Measurements from ENCODE around the gene HMG20B.

HMG20B gene

DNA sequence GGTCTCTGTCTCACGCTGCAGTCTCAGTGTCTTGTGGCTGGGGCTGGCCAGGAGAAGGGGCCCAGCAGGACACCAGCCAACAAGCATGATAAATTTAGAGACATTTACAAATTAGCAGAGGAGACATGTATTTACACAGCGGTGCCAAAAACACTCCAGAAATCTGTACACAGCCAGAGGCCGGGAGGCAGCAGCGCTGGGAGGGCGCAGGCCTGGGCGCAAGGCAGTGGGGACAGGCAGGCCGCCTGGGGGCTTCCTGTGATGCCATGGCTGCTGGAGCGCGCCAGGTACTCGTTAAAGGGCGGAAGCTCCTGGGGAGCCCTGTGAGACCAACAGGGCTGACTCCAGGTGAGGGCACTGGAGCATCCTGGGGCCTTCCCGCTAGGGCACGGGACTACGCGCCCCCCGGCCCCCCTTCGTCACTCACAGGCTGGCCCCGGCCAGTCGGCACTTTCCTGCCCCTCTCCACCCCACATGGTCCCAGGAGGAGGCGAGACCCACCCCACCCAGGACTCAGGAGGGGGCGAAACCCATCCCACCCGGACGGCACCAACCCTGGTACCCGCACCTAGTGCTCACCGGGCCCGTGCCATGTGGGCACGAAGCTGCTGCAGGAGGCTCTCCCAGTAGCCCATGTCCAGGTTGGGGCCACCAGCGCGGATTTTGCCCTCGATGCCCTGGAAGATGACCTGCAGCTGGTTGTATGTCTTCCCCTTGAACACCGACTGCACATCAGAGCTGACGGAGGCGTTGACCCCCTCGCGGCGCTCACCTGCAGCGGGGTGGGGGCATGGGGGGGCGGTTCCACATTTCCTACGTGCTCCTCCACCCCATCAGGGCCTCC is 41.3 kb downstream of the HMG20B start:
- Histone ChIP-seq H3K36me3 (replicated peaks) (peaks cover 23% of the 10 kb centered on the region), H3K4me3 (ENCODE audit: low read depth, low read length) (no peak overlapping the region), H3K27ac (no peak overlapping the region), H3K27me3 (replicated peaks) (no peaks in the 10 kb centered on the region)
- DNase-seq = no peak
- TF ChIP-seq, protein P1, sequence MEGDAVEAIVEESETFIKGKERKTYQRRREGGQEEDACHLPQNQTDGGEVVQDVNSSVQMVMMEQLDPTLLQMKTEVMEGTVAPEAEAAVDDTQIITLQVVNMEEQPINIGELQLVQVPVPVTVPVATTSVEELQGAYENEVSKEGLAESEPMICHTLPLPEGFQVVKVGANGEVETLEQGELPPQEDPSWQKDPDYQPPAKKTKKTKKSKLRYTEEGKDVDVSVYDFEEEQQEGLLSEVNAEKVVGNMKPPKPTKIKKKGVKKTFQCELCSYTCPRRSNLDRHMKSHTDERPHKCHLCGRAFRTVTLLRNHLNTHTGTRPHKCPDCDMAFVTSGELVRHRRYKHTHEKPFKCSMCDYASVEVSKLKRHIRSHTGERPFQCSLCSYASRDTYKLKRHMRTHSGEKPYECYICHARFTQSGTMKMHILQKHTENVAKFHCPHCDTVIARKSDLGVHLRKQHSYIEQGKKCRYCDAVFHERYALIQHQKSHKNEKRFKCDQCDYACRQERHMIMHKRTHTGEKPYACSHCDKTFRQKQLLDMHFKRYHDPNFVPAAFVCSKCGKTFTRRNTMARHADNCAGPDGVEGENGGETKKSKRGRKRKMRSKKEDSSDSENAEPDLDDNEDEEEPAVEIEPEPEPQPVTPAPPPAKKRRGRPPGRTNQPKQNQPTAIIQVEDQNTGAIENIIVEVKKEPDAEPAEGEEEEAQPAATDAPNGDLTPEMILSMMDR (IDR thresholded peaks at IDR 0.05; ENCODE audit: low read depth, low read length, missing control alignments) = no peak
- in situ Hi-C loops (cut with HindIII; ENCODE audit: low pct_ligation_motif_present, low sequenced_read_pairs) = no loop called here

DNA sequence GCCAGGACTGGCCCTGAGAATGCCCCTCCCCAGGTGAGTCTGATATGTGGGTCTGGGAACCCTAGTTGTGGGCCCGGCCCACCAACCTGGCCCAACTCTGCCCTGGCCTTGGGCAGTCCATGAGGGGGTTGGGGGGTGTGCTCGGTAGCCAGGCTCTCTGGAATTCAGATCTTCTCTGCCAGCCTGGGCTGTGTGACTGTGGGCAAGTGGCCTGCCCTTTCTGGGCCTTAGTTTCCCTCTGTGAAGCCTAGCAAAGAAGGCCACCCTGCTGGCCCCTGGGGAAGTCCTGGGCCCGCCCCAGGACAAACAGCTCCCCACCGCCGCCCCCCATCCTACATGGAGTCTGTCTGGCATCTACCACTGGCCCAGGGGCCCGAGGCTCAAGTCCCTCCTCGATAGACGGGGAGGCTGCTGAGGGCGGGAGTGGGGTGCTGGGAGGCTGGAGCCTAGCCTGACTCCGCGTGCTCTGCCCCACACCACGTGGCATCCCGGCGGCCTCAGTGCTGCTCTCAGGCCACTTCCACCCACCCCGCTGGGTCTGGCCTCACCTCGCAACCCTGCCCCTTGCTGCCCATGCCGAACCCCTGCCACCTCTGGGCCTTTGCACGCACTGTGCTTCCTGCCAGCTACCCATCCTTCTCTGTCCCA is 42.2 kb downstream of the HMG20B start:
- Histone ChIP-seq H3K36me3 (replicated peaks) (peaks cover 25% of the 10 kb centered on the region), H3K4me3 (ENCODE audit: low read depth, low read length) (no peak overlapping the region), H3K27ac (no peak overlapping the region), H3K27me3 (replicated peaks) (no peaks in the 10 kb centered on the region)
- no peak for DNase-seq
- in situ Hi-C loops (cut with HindIII; ENCODE audit: low pct_ligation_motif_present, low sequenced_read_pairs) = no loop called here
- TF ChIP-seq, protein P1 (IDR thresholded peaks at IDR 0.05; ENCODE audit: low read depth, low read length, missing control alignments) = no peak

DNA sequence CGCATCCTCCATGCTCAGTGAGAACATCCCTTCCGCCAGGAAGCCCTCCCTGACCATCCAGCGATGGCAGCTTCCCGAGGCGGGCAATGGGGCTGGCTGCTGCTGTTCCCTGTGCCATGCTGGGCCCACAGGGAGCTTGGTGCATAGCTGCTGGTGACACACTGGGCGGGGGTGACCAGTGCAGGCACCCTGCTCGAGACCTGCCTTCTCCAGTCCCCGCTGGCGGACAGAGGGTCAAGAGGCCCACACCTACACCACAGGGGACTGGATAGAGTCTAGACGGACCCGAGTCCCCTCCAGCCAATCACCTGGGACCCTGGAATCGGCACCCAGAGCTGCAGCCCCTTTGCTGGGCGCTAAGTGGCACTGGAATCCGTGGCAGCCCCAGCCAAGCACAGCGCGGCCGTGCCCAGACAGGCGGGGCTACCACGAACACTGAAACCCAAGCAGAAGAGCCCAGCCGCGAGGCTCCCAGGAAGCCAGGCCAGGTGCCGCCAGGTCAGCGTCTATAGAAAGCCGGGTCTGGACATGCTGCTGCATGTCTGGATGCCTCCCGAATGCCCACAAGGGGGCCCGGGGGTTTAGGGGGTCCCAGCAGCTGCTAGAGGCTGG is 42.9 kb downstream of the HMG20B start:
- in situ Hi-C loops (cut with HindIII; ENCODE audit: low pct_ligation_motif_present, low sequenced_read_pairs) = no loop called here
- no peak overlapping the region for H3K27ac ChIP-seq
- TF ChIP-seq, protein P1 (IDR thresholded peaks at IDR 0.05; ENCODE audit: low read depth, low read length, missing control alignments) = no peak

DNA sequence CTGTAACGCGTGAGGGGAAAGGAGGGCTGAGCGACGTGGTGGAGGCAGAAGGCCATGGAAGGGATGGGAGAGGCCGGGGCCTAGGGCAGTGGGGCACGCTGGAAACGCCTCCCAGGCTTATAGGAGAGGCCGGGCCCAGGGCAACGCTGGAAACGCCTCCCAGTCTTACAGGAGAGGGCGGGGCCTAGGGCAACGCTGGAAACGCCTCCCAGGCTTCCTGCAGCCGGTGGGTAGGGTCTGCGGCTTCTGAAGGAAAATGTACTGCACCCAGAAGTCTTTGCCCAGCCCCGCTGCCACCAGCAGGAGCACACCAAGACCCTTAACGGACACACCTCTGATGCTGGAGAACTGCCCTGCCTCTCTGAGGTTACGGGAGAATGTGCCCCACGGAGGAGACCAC is 44.7 kb downstream of the HMG20B start:
- H3K4me3 ChIP-seq (ENCODE audit: low read depth, low read length) = no peak overlapping the region

More for the DNA sequence above, 42.9 kb downstream of the HMG20B start:
- Histone ChIP-seq H3K27me3 (replicated peaks) (no peaks in the 10 kb centered on the region), H3K4me3 (ENCODE audit: low read depth, low read length) (no peak overlapping the region), H3K36me3 (replicated peaks) (peaks cover 25% of the 10 kb centered on the region)
- no peak for DNase-seq

DNA sequence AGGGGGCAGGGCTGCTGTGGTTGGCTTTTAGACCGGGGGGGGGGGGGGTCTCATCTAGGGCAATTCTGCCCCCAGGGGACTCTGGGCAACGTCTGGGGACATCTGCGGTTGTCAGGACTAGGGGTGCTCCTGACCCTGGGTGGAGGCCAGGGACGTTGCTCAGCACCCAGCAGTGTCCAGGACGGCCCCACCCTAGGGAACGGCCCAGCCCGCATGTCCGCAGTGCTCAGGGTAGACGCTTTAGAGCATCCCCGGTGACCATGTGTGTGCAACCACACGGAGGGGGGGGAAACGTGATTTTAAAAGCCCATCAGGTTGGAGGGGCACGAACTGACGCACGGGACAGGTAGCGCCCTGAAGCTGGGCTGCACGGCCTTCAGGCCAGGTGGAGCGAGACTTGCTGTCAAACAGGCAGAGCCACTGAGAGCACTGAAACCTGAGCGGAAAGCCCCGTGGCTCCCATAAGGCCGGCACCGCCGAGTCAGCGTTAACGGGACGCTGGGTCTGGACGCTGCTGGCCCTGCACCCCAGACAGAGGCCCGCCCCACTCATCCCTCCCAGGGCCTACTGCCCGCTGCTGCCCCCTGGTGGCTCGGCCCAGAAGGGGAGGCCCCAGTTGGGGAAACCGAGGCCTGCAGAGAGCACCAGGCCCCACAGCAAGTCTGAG is 45.5 kb downstream of the HMG20B start:
- in situ Hi-C loops (cut with HindIII; ENCODE audit: low pct_ligation_motif_present, low sequenced_read_pairs) = no loop called here
- H3K27me3 ChIP-seq (replicated peaks) = no peaks in the 10 kb centered on the region
- H3K27ac ChIP-seq = no peak overlapping the region
- H3K36me3 ChIP-seq (replicated peaks) = peaks cover 22% of the 10 kb centered on the region
- TF ChIP-seq, protein P1 (IDR thresholded peaks at IDR 0.05; ENCODE audit: low read depth, low read length, missing control alignments) = peak; percentile 98
- no peak for DNase-seq
- no peak overlapping the region for H3K4me3 ChIP-seq (ENCODE audit: low read depth, low read length)

More for the DNA sequence above, 44.7 kb downstream of the HMG20B start:
- in situ Hi-C loops (cut with HindIII; ENCODE audit: low pct_ligation_motif_present, low sequenced_read_pairs) = no loop called here
- Histone ChIP-seq H3K27ac (no peak overlapping the region), H3K27me3 (replicated peaks) (no peaks in the 10 kb centered on the region), H3K36me3 (replicated peaks) (peaks cover 20% of the 10 kb centered on the region)
- TF ChIP-seq, protein P1 (IDR thresholded peaks at IDR 0.05; ENCODE audit: low read depth, low read length, missing control alignments) = no peak
- DNase-seq = no peak
